ENCODE results near the gene BTBD9.

DNA sequence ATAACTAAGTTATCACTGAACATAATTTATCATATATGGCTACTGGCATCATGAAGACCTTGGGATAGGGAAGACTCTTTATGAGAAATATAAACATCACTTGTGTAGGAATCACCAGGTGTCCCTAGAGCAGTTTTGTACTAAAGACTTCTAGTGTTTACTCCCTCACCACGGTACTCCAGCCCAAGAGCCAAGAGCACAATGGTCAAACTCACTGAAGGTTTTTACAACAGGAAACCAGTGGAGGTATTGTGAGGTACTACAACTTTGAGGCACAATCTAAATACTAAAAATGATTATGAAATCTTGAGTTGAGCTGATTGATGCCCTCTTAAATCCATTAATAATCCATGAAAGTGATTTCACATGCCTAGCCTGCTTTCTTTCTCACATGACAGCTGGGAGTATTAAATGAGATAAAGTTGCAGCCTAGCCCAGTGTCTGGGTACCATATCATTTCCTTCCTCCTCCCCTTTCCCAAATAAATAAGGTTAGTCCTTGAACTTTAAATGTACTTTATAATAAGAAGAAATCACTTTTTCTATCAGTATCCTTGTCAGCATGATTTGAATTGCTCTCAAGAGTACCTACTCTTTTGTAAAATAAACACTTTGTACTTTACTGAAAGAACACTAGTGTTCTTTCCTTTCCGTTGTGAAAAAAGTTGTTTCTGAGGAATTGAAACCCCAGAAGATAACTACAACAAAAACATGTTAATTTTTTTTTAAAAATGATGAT, 36.7 kb upstream of the BTBD9 start:
- no peak for TF ChIP-seq ZFP30 (CRISPR knock-in tag; IDR thresholded peaks at IDR 0.05)
- no peak for TF ChIP-seq ZFP3 (CRISPR knock-in tag; IDR thresholded peaks at IDR 0.05)
- TF ChIP-seq ZNF70 (CRISPR knock-in tag; IDR thresholded peaks at IDR 0.05), result no peak
- no peak for TF ChIP-seq ISL1 (CRISPR knock-in tag; IDR thresholded peaks at IDR 0.05)
- no peak for TF ChIP-seq OSR1 (CRISPR knock-in tag; IDR thresholded peaks at IDR 0.05)
- no peak for TF ChIP-seq ZNF565 (CRISPR knock-in tag; conservative IDR thresholded peaks at IDR 0.05; ENCODE audit: low read depth)
